Measurements from ENCODE around the gene CATSPERE.

DNA sequence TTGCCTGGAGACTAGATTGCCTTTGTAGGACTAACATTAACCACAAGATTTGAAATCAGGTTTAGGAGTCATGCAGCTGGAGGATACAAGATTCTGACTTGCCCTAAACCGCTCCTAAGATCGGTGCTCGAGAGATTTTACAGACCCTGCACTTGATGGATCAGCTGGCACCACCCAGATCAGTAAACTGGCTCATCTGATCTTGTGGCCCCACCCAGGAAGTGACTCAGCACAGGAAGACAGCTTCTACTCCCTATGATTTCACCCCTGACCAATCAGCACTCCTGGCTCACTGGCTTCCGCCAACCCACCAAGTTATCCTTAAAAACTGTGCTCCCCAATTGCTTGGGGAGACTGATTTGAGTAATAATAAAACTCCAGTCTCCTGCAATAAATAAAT lies 876 bp upstream of the CATSPERE start:
- TF ChIP-seq CTCF (IDR thresholded peaks at IDR 0.05) (no peak), ZFX (IDR thresholded peaks at IDR 0.05; ENCODE audit: borderline replicate concordance) (no peak)

Measured in 22Rv1 (cell line).